NB4 (cell line): Measurements from ENCODE around the gene TRIM36.

Experiments
- CTCF ChIP-seq: IDR thresholded peaks from one replicate; pipeline ENCODE4 v1.5.1; 2012; ENCODE audit warnings: low read depth, low read length
- MAX ChIP-seq: IDR thresholded peaks from 2 replicates; pipeline ENCODE4 v1.6.1; 2011; ENCODE audit warnings: low read depth, low read length
- POLR2A ChIP-seq: IDR thresholded peaks from 2 replicates; pipeline ENCODE4 v1.6.1; 2011; ENCODE audit warnings: mild to moderate bottlenecking; ENCODE audit not compliant: insufficient read length; ENCODE audit errors: extremely low read depth

DNA sequence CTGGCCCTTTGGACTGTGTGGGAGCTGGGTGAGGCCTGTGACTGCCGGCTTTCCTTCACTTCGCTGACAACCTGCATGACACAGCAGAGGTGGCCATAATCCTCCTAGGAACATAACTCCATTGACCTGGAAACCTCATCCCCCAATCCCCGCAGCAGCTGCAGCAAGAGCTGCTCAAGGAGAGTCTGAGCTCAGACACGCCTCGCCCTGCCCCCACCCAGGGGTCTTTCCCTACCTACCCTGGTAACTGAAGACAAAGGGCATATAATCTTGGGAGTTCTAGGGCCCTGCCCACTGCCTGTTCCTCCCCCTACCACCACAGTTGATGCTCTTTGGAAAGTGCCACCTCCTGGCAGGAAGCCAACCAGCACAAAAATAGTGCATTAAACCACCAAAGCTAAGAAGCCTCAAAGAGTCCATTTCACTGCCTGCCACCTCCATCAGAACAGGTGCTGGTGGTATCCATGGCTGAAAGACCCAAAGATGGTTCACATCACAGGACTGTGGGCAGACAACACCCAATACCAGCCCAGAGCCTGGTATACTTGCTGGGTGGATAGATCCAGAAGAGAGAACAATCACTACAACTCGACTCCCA is 18.4 kb downstream of the TRIM36 start:
- TF ChIP-seq MAX, result no peak
- TF ChIP-seq CTCF, result no peak
- TF ChIP-seq POLR2A, result no peak
